LNCaP clone FGC (cell line): ENCODE measurements around the gene PLEKHH3.

Experiments used
- DNase-seq: peaks from one replicate; pipeline ENCODE4 v3.0.0-alpha.2; 2011; ENCODE audit warnings: low read depth
- H3K4me3 ChIP-seq: 2 replicates; pipeline ENCODE4 v1.5.1; 2011; ENCODE audit warnings: mild to moderate bottlenecking, low read depth, low read length, control low read depth
- TF ChIP-seq, protein P1 (sequence below): IDR thresholded peaks from 2 replicates; pipeline ENCODE4 v1.5.1; 2012; ENCODE audit warnings: mild to moderate bottlenecking; ENCODE audit not compliant: control insufficient read depth, insufficient read depth; ENCODE audit errors: extremely low read depth

Gene PLEKHH3

DNA sequence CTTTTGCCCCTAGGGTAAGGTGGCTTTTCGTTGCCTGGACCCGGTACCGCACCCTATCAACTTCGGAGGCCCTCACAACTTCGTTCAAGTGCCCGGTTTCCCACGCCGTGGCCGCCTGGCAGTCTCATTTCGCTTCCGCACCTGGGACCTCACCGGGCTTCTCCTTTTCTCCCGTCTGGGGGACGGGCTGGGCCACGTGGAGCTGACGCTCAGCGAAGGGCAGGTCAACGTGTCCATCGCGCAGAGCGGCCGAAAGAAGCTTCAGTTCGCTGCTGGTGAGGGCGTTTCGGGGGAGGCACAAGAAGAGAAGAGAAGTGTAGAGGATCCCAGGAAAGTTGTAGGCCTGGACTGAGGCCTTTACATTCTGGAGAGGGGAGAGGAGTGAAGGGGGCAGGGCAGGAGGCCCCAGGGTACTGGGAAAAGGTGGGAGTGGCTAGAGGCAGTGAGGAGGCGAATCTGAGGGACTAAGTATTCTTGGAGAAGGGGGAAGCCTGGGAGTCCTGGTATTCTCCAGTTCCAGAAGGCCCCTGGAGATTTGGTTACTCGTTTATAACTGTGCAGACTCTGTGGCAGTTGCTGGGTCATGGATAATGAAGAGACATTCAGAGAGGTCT, 11.0 kb upstream of the PLEKHH3 start:
- DNase-seq, result no peak
- no peak overlapping the region for H3K4me3 ChIP-seq
- TF ChIP-seq, protein P1, sequence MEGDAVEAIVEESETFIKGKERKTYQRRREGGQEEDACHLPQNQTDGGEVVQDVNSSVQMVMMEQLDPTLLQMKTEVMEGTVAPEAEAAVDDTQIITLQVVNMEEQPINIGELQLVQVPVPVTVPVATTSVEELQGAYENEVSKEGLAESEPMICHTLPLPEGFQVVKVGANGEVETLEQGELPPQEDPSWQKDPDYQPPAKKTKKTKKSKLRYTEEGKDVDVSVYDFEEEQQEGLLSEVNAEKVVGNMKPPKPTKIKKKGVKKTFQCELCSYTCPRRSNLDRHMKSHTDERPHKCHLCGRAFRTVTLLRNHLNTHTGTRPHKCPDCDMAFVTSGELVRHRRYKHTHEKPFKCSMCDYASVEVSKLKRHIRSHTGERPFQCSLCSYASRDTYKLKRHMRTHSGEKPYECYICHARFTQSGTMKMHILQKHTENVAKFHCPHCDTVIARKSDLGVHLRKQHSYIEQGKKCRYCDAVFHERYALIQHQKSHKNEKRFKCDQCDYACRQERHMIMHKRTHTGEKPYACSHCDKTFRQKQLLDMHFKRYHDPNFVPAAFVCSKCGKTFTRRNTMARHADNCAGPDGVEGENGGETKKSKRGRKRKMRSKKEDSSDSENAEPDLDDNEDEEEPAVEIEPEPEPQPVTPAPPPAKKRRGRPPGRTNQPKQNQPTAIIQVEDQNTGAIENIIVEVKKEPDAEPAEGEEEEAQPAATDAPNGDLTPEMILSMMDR, result no peak

DNA sequence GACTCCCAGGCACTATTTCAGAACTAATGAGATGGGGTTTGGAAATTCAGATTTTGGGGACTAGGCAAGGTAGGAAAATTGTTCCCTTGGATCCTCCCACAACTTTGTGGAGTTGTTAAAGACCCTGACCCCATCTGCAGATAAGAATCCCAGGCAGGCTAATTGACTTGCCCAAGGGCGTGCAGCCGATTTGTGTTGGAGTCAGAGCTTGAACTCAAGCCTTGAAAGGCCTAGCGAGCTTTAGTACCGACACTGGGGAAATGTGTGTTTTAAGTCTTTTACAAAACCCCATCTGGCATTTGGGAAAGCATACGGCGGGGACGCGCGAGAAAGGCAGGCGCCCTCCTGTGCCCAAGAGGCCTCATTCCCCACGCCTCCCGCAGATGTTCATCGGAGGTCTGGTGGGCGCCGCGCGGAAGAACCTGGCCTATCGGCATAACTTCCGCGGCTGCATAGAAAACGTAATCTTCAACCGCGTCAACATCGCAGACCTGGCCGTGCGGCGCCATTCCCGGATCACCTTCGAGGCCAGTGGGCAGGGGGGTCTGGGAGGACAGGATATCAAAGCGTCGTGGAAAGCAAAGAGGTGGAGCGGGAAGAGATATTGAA, 9.8 kb upstream of the PLEKHH3 start:
- no peak overlapping the region for H3K4me3 ChIP-seq
- no peak for DNase-seq
- TF ChIP-seq, protein P1, result no peak

DNA sequence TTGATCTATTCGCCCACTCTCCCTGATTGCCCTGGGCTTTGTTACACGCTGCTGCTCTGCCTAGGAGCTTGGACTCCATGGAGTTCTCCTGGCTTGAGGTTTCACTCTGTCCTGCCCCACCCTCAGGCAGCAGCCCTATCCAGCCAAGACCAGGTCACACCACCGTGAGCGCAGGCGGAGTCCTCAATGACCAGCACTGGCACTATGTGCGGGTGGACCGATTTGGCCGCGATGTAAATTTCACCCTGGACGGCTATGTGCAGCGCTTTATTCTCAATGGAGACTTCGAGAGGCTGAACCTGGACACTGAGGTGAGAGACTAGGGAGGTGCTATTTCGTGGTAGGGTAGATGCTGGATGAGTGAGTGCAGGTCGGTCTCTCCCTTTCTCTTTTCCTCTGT, 9.0 kb upstream of the PLEKHH3 start:
- no peak for DNase-seq
- TF ChIP-seq, protein P1, result no peak
- H3K4me3 ChIP-seq, result no peak overlapping the region

DNA sequence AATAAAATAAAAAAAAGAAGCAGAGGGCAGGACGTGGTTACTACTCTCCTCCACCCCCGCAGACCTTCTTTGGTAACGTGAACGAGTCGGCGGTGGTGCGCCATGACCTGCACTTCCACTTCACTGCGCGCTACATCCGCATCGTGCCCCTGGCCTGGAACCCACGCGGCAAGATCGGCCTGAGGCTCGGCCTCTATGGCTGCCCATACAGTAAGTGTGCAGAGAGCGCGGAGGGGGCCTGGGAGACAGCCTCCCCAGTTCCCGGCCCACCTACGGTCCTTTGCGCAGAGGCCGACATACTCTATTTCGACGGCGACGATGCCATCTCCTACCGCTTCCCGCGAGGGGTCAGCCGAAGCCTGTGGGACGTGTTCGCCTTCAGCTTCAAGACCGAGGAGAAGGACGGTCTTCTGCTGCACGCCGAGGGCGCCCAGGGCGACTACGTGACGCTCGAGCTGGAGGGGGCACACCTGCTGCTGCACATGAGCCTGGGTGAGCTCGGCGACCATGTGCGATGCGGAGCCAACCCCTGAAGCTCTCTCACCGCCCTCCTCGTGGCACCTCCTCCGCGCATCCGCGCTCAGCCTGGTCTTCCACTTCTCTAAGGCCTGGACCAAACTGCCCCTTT, 8.2 kb upstream of the PLEKHH3 start:
- TF ChIP-seq, protein P1, result no peak
- DNase-seq, result no peak
- no peak overlapping the region for H3K4me3 ChIP-seq

DNA sequence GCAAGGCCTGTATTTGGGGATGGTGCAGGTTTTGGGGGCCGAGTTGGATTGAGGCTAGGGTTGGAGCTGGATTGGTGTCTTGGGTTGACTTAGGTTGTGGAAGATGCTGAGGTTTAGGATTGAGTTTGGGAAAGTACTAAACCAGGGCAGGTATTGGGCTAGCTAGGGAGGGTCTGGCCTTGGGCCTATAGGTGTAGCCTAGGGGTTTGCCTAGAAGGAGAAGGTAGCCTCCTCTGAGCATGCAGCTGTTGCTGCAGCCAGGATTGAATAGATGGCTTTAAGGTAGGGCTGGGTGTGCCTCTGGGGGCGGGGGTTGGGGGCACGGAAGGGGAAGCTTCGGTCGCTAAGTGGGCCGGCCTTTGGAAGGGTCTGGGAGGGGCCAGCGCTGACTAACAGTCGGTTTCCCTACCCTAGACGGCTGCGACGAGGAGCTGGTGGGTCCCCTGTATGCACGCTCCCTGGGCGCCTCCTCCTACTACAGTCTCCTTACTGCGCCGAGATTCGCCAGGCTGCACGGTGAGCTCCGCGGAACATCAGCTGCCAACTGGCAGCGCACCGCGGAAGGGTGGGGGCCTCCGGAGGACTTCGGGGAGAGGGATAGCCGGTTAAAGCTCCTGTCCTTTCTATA, 6.7 kb upstream of the PLEKHH3 start:
- no peak overlapping the region for H3K4me3 ChIP-seq
- DNase-seq, result no peak
- TF ChIP-seq, protein P1, result no peak

DNA sequence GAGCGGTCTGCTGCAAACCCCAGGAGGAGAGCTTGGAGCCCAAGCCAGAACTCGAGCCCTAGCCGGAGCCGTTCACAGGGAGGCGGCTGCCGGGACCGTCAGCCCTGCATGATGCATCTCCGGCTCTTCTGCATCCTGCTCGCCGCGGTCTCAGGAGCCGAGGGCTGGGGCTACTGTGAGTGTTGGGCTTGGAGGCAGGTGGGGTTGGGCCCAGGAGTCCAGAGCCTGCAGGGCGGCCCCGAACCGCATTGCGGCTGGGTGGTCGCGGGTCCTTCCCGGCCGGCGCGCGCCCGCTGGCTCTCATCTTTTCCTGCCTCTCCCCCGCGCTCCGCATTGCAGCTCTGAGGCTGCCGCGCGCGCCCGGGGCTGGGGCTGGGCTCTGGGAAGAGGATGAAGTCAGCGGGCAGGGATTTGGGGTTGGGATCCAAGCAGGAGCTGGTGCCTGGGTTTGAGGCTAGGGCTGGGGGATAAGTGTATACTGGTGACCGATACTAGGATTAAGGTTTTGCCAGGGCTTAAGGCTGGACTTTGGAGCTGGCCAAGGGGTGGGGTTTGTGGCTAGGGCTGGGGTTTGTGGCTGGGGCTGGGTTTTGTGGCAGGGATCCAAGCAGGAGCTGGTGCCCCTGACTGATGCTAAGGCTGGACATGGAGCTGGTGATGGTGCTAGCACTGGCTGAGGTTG, 6.1 kb upstream of the PLEKHH3 start:
- no peak overlapping the region for H3K4me3 ChIP-seq
- TF ChIP-seq, protein P1, result no peak
- no peak for DNase-seq
